ENCODE data around the gene POC1A.
A peak's percentile ranks its signal among the peaks of the same experiment; 100 is the strongest.
"Not testable (repeated sequence)": the region's sequence is repeated elsewhere in the genome, so short reads cannot be mapped to it uniquely, and the experiment has no call there.

POC1A gene

GRCh38 chr3:52041118-52041731 lies 113.0 kb downstream of the POC1A start:
- DNase-seq, result no peak

- DNase-seq, result no peak
Measured at GRCh38 chr3:52040600-52040999, 113.6 kb downstream of the POC1A start.

GRCh38 chr3:52039846-52040245 lies 114.4 kb downstream of the POC1A start:
- DNase-seq, result no peak

GRCh38 chr3:52039426-52039825 lies 114.8 kb downstream of the POC1A start:
- DNase-seq, result no peak

- no peak for DNase-seq
Measured at GRCh38 chr3:52038227-52038626, 116.0 kb downstream of the POC1A start.

- no peak for DNase-seq
Measured at GRCh38 chr3:52037291-52037690, 116.9 kb downstream of the POC1A start.

GRCh38 chr3:52036829-52037228 lies 117.4 kb downstream of the POC1A start:
- DNase-seq, result no peak

GRCh38 chr3:52036222-52036694 lies 118.0 kb downstream of the POC1A start:
- DNase-seq, result no peak

- no peak for DNase-seq
Measured at GRCh38 chr3:52034651-52035050, 119.6 kb downstream of the POC1A start.

GRCh38 chr3:52034212-52034611 lies 120.0 kb downstream of the POC1A start:
- DNase-seq, result no peak

- not testable (repeated sequence) for DNase-seq
Measured at GRCh38 chr3:52033748-52034147, 120.5 kb downstream of the POC1A start.

- no peak for DNase-seq
Measured at GRCh38 chr3:52032702-52033408, 121.4 kb downstream of the POC1A start.

- DNase-seq, result no peak
Measured at GRCh38 chr3:52031896-52032295, 122.3 kb downstream of the POC1A start.

GRCh38 chr3:52030714-52031310 lies 123.4 kb downstream of the POC1A start:
- no peak for DNase-seq

GRCh38 chr3:52029535-52029934 lies 124.7 kb downstream of the POC1A start:
- DNase-seq, result no peak

- no peak for DNase-seq
Measured at GRCh38 chr3:52029053-52029452, 125.2 kb downstream of the POC1A start.

GRCh38 chr3:52028572-52028971 lies 125.7 kb downstream of the POC1A start:
- peak in 1 of 2 experiments; percentile 17 for DNase-seq

- no peak for DNase-seq
Measured at GRCh38 chr3:52026041-52026440, 128.2 kb downstream of the POC1A start.

- DNase-seq, result no peak
Measured at GRCh38 chr3:52025453-52025852, 128.8 kb downstream of the POC1A start.
